NOMO-1 treated with DMSO at 0.1 percent for 48 hours (cell line): ENCODE data around the gene BABAM2.

Experiments
- DNase-seq: peaks from one replicate; lab custom pipeline; 2025; ENCODE audit not compliant: unreplicated experiment; lab: John Stamatoyannopoulos, UW

Gene BABAM2

DNA sequence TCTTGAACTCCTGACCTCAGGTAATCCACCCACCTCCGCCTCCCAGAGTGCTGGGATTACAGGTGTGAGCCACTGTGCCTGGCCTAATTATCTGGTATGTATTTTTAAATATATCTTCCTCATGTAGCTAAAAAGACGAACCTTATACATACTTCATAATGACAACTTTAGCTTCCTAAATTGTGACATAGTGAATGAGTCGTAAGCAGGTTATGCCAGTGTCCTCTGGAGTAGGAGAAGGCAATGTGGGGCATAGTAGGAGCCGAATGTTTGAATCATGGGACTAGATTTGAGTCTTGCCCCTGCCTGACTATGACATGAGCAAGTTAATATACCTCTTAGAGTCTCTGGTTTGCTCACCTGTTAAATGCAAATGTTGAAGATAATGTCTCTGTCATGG lies 406.4 kb downstream of the BABAM2 start:
- DNase-seq, result no peak

DNA sequence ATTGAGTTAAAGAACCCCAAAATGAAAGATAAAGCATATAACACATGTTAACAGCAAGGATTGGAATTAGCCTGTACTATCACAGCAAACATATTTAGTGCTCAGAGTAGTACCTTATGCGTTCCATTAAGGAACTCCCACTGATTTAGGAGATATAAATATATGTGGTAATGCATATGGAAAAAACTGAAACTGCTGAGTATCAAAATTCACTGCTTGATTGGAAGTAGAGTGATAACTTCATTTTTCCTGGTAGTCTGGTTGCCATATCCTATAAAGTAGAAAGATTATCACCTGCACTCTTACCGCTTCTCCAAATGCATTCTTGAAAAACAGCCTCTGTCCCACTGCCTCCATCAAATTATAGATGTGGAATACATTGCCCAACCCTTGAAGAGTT lies 407.0 kb downstream of the BABAM2 start:
- DNase-seq, result no peak

DNA sequence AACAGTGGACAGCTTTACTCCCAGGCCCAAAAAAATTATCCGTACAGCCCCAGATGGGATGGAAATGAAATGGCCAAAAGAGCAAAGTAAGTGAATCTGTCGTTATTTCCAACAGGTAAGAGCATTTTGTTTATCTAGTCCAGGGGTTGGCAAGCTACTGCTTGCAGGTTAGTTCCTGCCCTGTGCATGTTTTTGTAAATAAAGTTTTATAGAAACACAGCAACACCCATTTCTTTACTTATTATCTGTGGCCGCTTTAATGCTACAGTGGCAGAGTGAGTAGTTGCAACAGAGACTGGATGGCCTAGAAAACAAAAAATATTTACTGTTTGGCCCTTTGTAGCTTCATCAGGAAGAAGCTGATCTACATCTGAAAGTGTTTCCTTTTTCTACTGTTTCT lies 407.9 kb downstream of the BABAM2 start:
- no peak for DNase-seq

DNA sequence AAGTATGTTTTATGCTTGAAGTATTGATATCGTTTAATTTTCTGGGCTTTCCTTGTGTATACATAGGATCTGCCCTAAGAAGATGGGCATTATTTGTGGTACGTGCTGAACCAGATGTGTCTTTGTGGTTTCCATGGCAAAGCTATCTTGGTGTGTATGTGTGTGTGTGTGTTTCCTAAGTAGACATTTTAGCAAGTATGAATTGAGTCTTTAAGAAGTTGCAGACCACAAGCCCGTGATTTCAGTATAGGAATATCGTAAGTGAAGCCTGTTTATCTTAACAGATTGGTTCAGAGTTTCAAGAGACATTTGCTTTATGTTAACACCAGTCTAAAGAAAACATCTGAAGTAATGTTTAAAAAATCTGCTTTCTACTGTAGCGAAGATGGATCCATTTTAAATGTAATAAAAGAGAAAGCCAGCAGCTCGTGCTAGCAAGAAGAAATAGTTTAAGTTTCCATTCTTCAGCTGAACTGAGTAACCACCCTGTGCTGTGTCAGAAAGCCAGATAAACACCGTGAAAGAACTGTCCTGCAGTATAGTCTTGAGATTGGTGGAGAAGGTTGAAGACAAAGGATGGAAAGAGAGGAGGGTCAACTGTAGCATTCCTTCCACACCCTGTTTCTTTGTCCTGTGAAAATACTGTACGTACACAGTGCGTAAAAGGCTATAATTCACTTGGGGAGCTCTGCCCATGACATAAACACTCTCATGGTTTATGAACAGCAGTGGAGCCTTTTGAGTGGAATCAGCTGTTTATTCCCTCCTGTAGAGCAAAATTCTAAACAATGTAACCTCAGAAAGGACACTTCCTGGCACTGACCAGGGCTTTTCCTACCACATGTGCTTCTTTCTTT lies 410.2 kb downstream of the BABAM2 start:
- DNase-seq, result no peak

DNA sequence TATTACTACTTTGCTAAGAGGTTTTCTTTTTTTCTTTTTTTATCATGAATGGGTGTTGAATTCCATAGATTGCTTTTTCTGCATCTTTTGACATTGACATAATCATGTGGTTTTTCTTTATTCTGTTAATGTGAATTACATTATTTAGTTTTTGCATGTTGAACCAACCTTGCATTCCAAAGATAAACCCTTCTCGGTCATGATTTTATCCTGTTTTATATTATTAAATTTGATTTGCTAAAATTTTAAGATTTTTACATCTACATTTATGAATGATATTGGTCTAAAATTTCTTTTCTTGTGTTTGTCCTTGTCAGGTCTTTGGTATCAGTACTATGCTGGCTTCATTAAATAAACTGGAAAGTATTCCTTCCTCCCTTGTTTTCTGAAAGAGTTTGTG lies 414.7 kb downstream of the BABAM2 start:
- DNase-seq, result no peak

DNA sequence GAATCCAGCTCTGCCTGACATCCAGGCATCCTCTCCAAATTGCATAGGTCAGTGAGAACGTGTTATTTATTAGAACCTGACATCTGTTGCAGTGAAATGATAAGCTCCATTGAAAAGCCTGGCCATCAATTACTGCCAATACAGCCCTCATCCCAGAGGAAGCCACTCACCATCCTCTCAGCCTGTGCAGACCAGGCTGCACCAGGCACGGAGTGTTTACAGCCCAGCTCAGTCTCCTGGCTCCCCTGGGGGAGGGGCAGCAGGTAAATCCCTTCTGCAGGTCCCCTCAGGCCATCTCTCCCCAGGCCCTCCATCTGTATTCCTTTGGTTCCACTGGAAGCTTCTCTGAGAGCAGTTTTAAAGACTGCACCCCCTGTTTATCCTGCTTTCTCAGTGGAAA lies 419.6 kb downstream of the BABAM2 start:
- no peak for DNase-seq

DNA sequence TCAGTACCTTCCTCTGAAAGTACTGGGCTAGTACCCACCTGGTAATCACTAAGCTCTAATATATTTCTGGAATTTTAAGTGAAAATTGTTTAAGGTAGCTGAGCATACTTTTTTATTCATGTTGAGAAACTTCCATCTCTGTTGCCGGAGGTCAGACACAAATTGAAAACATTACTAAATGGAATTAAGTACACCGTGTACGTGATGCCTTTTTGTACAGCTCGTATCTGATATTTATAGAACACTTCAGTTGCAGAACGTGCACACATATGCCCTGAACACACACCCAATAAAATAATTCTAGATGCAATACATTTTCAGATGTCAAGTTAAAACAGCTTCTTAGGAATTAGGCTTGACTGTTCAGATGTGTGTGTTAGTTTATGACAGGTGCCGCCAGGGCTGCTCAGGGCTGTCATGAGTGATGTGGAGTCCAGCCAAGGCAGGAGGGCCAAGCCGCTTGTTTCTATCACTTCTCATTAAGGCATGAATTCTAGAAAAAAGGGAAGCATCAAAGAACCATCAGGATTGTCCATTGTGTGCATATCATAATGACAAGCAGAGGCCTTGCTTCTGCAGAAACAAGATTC lies 421.2 kb downstream of the BABAM2 start:
- DNase-seq, result peak; percentile 36

DNA sequence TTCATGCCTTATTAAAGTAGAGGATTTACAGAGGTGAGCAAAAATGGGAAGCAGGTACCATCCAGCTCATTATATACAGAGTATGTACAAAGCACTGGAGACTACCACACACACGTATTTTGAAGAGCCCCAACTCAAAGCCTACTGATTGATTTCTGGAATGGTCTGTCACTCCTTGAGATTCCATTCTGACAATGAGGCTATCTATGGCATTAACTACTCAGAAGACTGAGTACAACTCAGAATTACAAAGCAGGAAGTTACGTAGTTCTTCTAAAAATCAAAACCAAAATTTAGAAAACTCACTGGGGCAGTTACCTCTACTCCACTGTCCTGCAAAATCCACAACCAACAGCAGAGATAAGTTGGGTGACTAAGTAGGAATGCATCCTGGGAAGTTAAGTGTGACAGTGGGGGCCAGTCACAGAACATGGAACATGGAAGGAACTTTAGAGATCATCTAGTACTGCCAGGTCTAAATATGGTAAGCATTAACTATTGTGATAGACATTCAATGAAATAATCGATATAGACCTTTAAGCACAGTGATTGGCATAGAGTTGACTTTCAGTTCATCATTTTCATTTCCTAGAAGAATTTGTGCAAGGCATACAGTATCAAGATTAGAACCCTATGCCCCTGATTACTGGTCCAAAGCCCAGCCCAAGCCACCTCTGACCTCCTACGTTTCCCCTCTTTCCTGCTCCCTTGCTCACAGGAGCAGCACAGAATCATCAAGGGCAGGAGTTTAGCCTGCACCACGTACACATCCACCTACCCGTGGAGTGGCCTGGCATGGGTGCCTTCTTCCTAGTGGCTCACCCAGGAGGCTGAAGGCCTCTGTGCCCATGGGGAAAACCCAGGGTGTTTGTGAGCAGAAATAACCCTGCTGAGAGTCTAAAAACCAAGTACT lies 422.0 kb downstream of the BABAM2 start:
- no peak for DNase-seq

DNA sequence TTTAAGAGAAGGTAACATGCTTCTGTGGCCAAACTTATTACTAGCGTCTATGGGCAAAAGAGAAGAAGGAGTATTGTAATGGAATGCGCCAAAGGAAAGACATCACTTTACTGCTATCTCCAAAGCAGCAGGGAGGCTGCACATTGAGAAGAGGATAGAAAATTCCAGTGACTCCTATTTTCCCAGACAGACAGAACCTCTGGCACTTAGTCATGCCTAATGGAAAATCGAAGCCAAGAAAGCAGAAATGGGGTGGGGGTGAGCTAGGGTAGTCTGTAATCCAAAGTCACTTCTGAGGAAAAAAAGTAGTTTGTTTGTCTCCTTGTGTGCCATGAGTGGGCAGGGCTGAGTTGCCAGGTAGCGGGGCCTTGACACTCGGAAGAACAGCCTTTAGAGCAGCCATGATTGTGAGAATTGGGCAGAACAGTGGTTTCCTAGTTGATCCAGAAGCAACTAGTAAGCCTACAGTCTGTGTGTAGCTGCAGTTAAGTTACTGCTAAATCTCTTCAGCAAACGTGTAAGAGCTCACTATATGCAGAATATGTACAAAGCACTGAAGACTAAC lies 422.8 kb downstream of the BABAM2 start:
- no peak for DNase-seq

DNA sequence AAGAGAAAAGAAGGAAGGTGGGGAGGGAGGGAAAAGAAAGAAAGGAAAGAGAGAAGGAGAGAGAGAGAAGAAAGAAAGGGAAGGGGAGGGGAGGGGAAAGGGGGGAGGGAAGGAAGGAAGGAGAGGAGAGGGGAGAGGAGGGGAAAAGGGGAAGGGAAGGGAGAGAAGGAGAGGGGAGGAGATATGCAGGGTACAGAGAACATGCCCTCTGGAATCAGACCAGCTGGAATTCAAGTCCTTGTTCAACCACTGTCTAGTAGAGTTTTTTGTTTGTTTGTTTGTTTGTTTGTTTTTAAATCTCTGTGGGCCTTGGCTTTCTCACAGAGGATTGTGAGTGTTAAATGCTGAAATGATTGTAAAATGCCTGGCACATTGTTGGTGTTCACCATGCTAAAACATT lies 424.4 kb downstream of the BABAM2 start:
- no peak for DNase-seq

DNA sequence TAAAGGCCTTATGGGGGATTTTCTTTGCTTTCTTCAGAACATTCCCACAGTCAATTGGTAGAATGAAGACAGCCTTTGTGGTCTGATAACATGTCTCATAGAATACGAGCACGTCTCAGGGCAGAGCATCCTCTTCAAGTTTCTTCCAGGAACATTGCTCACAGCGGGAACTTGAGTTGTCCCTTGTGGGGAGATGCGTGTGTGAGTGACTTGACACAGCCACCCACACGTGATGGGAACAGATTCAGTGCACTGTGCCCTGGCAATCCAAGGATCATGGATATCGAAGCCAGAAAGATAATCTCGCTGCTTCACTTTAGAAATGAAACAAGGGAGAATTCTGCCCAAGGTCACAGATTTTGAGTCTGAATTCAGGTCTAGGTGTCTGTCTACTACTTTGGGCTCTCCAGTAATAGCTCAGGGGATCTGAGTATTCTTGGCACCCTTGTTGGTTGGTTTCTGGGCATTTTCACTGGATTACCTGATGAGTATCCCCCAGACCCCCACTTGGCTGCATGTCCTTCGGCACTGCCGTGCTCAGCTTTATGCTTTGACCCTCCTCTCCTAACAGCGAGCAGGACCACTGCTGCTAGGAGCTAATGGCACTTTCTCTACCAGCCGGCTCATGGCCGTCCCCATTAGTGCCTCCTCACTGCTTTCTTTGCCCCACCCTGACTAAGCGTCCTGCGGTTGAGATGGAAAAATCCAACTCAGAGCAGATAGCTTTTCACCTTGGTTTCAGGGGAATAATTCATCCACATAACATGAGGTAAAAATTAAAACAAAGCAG lies 426.2 kb downstream of the BABAM2 start:
- no peak for DNase-seq

DNA sequence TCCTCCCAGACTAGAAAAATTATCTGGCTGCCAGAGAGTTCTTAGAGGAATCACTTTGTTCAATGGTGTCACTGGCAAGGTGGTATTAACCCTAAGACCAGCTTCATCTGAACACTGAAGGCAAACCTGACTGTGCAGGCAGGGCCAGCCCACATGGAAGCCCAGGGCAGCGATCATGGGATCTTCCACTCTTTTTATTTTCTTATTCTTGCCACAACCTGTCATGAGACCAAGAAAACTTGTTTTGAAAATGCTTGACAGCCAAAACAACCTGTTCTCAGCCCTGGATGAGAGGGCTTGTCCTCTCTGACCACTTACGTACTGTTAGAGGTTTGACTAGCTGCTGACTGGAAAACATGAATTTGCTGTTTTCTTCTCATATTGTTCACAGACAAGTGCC lies 426.9 kb downstream of the BABAM2 start:
- DNase-seq, result no peak

DNA sequence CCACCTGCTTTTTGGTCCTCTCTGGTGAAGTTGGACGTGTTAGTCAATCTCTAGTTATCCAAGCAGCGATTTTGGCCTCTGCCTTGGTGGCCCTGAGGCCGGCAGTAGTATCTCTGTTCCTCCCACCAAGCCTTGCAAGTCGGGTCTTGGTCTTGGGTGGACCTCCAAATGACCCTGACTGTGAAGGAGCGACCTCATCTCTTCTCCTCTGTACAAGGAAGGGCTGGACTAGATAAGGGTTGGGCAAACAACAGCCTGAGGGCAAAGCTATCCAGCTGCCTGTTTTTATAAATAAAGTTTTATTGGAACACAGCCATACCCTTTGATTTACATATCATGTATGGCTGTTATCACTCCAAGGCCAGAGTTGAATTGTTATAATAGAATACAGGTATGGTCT lies 427.5 kb downstream of the BABAM2 start:
- DNase-seq, result no peak

DNA sequence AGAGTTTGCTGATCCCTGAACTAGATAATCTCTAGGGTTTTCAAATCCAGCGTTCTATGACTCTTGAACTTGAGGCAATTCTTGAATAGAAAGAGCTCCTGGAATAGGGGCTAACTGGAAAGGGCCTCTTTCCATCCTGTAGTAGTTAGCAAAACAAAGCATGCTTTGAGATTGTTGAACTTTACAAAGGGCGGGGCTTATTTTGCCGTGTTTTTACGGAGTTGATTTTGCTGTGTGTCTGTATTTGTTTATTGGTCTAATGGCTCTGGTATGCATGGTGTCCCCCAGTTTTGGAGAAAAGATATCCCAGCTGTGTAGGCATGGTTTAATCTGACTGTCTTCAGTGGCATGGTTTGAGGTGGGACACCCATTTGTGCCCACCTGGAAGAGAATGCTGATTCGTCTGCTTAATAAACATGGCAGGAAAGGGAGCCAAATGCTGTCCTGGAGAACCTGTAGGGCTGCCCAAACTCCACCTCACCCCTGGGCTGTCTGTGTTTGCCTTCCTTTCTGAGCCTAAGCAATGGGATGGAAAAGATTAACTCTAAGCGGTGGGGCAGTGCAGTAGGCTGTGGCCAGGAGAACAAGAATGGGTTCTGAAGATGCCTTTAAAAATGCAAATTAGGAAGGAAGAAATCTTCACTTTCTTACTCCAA lies 428.1 kb downstream of the BABAM2 start:
- no peak for DNase-seq

DNA sequence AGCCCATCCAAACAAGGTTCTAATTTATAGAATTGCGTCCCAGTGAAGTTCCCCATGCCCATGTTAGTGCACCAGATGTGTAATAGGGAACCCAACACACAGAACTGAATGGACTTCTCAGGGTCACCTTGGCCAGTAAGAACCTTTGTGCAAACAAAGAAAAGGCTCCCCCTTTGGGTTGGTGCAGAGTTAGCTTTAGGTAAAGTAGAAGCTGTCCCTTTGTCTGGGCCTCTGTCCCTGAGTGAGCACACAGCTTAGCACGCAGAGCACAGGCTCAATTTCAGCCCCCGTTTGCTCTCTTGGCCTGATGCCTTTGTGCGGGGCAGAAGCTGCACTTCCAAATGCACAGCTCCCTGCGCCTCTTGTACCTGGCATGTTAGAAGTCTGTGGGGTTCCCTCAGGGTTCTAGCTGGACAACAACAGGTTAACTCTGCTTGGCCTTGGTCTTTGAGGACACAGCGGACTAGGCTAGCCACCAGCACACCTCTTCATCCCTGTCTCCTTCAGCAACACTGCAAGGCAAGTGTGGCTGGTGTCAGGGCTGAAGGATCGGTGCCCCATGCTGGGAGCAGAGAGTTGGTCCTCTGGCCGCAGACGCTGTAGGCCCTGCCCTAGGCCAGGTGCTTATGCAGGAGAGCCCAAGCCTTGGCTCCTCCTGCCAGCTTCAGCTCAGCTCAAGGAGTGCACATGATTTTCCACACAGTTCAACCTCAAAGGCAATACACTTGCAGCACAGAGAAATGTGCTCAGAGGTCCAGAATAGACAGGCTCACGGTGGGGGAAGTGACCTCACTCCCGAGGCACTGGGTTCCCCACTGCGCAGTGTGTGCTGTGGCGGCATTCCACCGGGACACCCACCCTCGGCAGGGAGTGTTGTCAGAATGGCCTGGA lies 428.8 kb downstream of the BABAM2 start:
- DNase-seq, result no peak

DNA sequence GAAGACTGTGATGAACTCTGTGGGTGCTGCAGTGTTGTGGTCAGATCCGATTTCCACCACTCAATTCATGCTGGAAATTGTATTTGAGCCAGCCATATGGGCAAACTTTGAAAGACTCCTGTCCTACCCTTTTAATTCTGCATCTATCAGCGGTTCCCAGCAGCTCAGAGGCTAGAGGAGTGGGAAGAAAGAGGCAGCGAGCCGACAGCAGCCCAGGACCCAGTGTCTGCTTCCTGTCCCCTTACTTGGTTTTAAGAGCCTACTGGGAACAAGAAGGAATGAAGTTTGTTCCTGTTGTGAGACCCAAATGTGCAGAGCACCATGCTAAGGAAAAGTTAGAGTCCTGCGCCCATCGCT lies 429.5 kb downstream of the BABAM2 start:
- DNase-seq, result no peak

DNA sequence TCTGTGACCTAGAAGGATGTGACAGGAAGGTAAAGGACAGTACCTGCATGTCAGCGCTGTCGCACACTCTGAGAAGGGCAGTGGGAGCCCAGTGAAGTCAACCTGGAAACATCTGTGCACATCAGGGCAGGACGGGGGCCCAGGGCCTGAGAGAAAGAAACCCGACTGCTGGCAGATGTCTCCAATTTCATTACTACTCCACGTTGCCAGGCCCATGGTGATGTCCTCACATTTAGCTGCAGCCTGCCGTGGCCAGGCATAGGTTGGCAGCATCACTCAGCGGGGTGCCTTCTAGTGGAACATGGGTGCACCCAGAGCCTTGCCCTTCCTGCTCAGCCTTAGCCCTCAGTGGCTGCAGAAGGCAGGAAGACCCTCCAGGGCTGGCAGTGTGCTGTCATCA lies 429.8 kb downstream of the BABAM2 start:
- no peak for DNase-seq

DNA sequence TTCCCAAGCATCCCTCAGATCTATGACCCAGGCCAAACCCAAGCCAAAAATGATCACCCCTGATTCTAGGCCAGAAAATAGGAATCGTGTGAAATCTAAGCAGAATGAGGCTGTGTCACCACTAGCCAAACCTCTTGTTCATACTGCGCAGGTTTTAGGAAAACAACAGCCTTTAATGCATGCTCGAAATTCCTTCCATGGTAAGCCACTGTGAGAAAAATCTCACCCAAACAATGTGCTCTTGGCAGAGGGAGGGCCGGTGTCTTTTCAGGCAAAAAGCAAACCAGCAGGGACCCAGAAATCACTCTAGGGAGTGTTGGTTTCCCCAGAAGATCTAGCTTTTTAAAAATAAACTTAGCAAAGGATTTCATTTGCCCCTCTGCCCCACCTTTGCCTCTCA lies 430.9 kb downstream of the BABAM2 start:
- no peak for DNase-seq

DNA sequence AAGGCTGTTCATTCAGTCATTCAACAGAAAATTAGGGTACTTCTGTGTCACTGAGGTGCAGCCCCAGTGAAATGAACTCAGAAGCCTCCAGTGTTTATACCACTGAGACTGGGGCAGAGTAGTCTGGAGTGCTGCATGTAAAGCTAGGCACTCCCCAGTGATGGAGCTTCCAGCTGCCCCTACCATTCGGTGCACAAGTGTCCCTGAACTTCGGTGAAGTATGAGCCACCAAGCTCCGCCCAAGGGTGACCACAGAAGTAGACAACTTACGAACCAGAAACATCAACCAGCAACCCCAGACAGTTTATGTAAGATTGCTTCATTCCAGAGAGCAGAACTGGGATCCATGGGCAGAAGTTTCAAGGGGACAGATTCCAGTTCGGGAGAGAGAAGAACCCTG lies 431.5 kb downstream of the BABAM2 start:
- DNase-seq, result peak; percentile 46
